ENCODE measurements around the gene ZNF837. TPM values are rescaled to one million over a fixed set of nuclear protein-coding genes. Genes with fewer than 3 reads are reported as not detected.

The ZNF837 gene
- total RNA-seq, 2 donors from 2014 or later, result 1.8 to 2.6 TPM

DNA sequence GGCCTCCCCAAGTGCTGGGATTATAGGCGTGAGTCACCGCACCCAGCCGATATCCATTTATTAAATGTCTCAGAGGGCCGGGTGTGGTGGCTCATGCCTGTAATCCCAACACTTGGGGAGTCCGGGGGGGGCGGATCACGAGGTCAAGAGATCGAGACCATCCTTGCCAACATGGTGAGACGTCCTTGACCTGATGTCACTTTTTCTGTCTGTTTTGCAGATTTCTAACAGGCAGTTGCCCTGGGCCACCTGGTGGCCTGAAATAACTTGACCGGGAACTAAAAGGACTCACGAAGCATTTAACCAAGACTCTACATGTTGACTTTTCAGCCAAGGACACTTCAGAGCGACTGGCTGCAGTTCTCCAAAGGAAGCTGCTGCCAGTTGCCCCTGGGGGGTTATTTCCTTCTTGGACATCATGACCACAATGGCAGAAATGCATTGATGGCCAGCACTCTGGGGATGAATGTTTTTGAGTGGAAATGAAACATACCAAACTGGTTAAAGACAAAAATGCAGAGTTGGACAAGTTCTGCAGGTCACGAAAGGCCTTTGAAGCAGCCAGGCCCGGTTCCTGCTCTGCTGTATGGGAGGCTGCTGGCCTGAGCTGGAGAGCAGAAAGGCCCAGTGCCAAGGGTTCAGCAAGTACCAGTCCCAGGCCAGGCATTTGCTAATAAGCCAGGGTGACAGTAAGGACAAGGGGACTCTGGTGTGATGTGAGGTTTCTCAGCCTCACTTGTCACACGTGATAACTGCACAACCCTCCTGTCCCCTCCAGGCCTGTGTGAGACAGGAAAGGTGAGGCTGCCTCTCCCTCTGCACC is 8.3 kb downstream of the ZNF837 start:
- intact Hi-C loops (cut with DNase I), result no loop called here
- Histone ChIP-seq H3K9me3 (no peaks in the 10 kb centered on the region), H3K9ac (ENCODE audit: low read depth in 2 of 2, low read length in 2 of 2) (no peak overlapping the region), H3K4me3 (no peak overlapping the region), H3K36me3 (no peaks in the 10 kb centered on the region), H3K27ac (no peak overlapping the region), H3K27me3 (no peaks in the 10 kb centered on the region), H3K4me1 (no peaks in the 10 kb centered on the region)
- DNase-seq, result no peak
- TF ChIP-seq, protein P1, sequence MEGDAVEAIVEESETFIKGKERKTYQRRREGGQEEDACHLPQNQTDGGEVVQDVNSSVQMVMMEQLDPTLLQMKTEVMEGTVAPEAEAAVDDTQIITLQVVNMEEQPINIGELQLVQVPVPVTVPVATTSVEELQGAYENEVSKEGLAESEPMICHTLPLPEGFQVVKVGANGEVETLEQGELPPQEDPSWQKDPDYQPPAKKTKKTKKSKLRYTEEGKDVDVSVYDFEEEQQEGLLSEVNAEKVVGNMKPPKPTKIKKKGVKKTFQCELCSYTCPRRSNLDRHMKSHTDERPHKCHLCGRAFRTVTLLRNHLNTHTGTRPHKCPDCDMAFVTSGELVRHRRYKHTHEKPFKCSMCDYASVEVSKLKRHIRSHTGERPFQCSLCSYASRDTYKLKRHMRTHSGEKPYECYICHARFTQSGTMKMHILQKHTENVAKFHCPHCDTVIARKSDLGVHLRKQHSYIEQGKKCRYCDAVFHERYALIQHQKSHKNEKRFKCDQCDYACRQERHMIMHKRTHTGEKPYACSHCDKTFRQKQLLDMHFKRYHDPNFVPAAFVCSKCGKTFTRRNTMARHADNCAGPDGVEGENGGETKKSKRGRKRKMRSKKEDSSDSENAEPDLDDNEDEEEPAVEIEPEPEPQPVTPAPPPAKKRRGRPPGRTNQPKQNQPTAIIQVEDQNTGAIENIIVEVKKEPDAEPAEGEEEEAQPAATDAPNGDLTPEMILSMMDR (IDR thresholded peaks at IDR 0.05), result no peak

DNA sequence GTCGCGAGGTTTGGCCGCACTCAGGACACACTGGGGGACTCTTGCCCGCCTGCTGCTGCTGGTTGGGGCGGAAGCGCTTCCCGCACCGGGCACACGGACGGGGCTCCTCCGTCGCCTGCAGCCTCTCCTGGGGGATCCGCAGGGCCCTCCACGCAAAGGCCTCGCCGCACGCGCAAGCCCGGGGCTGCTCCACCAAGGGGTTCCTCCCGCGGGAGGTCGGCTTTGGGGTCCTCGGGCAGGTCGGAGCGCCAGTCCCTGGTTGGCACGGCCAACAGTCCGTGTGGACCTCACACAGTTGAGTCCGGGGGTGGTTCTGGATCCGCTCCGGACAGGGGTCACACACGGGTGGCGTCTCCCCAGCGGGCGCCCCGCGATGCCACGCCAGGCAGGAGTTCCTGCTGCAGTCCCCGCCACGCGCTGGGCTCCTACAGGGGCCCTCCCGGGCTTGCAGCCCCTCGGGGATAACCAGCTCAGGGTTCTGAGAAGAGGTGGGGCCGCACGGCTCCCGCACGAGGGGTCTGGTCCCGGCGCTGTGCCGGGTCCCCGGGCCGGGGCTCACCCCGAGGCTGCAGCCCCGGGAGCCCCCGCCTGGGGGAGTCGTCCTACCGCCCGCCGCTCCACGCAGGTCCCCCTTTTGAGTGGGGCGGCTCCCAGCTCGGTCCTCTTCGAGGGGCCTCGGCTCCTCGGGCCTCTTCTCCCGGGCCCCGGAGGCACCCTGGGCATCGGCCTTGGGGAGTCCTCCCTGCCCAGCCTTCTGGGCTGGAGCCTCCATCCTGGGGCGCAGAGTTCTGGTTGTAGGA is 12.1 kb downstream of the ZNF837 start:
- H3K36me3 ChIP-seq, result no peaks in the 10 kb centered on the region
- no peak overlapping the region for H3K27ac ChIP-seq
- intact Hi-C loops (cut with DNase I), result no loop called here
- no peak overlapping the region for H3K4me3 ChIP-seq
- no peak for DNase-seq
- H3K4me1 ChIP-seq, result no peaks in the 10 kb centered on the region
- TF ChIP-seq, protein P1 (IDR thresholded peaks at IDR 0.05), result no peak
- no peak overlapping the region for H3K9ac ChIP-seq (ENCODE audit: low read depth in 2 of 2, low read length in 2 of 2)
- H3K9me3 ChIP-seq, result no peaks in the 10 kb centered on the region
- H3K27me3 ChIP-seq, result no peaks in the 10 kb centered on the region

DNA sequence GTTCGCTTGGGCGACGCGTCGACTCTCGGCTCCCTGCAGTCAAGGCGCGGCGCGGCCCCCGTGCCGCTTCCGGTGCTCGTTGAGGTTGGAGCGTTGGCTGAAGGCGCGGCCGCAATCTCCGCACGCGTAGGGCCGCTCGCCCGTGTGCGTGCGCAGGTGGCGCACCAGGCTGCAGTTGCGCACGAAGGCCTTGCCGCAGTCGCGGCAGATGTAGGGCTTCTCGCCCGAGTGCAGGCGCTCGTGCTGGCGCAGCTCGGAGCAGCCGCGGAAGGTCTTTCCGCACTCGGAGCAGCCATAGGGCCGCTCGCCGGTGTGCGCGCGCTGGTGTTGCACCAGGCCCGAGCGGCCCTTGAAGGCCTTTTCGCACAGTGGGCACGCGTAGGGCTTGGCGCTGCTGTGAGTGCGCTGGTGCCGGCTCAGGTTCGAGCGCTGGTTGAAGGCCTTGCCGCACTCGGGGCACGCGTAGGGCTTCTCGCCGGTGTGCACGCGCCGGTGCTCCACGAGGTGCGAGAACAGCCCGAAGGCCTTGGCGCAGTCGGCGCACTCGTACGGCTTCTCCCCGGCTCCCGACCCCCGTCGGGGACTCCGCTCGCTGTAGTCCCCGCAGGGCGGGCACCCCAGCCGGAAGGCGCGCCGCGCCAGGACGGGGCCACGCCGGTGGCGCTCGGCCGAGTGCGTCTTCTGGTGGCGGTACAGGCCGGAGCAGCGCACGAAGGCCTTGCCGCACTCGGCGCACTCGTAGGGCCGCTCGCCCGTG is 13.0 kb downstream of the ZNF837 start:
- DNase-seq, result no peak
- Histone ChIP-seq H3K4me3 (no peak overlapping the region), H3K9me3 (no peaks in the 10 kb centered on the region), H3K27me3 (no peaks in the 10 kb centered on the region), H3K36me3 (no peaks in the 10 kb centered on the region), H3K9ac (ENCODE audit: low read depth in 2 of 2, low read length in 2 of 2) (no peak overlapping the region), H3K4me1 (no peaks in the 10 kb centered on the region), H3K27ac (no peak overlapping the region)
- TF ChIP-seq, protein P1 (IDR thresholded peaks at IDR 0.05), result no peak
- intact Hi-C loops (cut with DNase I), result no loop called here

DNA sequence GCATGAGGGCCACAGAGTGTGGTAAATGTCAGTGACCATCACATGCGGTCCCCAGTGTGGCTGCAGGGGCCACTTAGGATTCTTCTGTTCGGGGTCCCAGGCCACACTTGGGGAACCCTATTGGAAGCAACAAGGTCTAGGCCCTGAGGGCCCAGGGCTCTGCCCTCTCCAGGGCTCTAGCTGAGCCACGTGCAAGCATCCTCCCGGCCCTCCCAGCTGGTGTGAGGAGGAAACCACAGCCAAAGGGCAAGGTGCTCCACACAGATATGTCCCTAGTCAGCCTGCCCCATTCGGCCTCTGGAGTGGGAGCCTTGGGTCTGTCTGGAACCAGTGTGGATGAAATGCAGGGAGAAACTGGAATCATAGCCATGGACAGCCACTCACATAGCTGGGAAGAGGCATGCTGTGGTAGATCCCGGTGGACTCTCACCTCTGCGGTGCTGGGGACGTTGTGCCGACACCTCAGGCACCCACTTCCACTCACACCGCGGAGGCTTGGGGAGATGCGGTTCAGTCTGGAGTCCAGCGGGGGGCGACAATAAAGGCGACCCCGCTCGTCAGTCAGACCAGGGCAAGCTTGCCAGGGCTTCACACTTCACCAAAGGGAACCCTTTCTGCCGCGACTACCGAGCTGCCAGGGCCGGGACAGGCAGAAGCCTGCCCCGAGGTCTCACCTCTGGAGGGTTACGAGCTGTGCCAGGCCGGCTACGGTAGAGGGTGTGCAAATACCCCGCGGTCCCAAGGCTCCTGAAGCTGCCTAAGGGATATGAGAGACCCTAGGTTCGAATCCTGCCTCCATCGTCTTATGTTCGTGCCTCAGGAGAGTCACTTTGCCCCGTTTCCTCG is 14.0 kb downstream of the ZNF837 start:
- Histone ChIP-seq H3K9ac (ENCODE audit: low read depth in 2 of 2, low read length in 2 of 2) (no peak overlapping the region), H3K9me3 (no peaks in the 10 kb centered on the region), H3K4me1 (peaks cover under 1% of the 10 kb centered on the region), H3K4me3 (no peak overlapping the region), H3K36me3 (no peaks in the 10 kb centered on the region), H3K27me3 (no peaks in the 10 kb centered on the region), H3K27ac (no peak overlapping the region)
- TF ChIP-seq, protein P1 (IDR thresholded peaks at IDR 0.05), result no peak
- no peak for DNase-seq
- intact Hi-C loops (cut with DNase I), result no loop called here

All from colonic mucosa (tissue), 4 donors.